Stimulated activated CD8-positive, alpha-beta memory T cell treated with anti-CD3 and anti-CD28 coated beads, Interleukin-12 subunit alpha, Interleukin-12 subunit beta, amount 100 ng/mL, for 24 hours (primary cell): ENCODE measurements around the gene EEFSEC.

Source experiments
- DNase-seq: peaks from one replicate; pipeline ENCODE4 v3.0.0-alpha.2; 2020; ENCODE audit errors: extremely low read depth

Gene EEFSEC

GRCh38 chr3:128334086-128334645 is 180.9 kb downstream of the EEFSEC start:
- no peak for DNase-seq

- no peak for DNase-seq
Observed at GRCh38 chr3:128334766-128335165, 181.5 kb downstream of the EEFSEC start.

GRCh38 chr3:128335621-128336296 is 182.5 kb downstream of the EEFSEC start:
- no peak for DNase-seq

DNA sequence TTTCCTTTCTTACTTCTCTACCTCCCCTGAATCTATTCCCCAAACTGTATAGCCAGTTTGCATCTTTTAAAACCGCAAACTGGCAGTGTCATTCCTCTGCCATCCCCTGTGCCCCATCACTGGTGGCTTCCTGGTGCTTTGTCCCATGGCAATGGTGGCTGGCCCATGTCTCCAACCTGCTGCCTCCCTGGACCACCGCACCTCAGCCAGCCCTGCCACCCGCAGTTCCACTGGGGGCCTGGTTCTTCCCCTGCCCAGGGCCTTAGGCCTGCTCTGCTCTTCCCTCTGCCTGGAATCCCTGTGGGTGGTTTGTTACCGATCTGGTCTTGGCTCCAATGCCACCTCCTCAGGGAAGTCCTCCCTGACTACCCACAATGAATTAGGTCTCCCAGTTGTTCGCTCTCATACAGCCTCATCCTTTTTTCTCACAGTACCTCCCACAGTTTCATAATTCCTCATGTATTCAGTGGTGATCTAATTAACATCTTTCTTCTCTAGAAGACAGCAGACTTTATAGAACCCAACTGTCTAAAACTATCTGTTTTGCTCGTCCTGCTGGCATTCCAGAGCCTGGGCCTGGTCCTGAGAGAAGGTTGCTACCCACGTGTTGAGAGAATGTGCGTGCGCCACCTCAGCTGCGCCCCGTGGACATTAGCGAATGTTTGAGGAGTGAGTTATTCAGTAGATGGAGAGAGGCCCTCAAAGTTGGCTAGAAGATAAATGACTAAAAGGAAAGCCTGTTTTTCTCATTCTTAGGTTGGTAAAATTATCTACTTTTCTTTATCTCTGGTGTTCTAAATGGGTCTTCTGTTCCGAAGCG is 183.3 kb downstream of the EEFSEC start:
- DNase-seq, result no peak

- no peak for DNase-seq
Observed at GRCh38 chr3:128337305-128337704, 184.0 kb downstream of the EEFSEC start.

DNA sequence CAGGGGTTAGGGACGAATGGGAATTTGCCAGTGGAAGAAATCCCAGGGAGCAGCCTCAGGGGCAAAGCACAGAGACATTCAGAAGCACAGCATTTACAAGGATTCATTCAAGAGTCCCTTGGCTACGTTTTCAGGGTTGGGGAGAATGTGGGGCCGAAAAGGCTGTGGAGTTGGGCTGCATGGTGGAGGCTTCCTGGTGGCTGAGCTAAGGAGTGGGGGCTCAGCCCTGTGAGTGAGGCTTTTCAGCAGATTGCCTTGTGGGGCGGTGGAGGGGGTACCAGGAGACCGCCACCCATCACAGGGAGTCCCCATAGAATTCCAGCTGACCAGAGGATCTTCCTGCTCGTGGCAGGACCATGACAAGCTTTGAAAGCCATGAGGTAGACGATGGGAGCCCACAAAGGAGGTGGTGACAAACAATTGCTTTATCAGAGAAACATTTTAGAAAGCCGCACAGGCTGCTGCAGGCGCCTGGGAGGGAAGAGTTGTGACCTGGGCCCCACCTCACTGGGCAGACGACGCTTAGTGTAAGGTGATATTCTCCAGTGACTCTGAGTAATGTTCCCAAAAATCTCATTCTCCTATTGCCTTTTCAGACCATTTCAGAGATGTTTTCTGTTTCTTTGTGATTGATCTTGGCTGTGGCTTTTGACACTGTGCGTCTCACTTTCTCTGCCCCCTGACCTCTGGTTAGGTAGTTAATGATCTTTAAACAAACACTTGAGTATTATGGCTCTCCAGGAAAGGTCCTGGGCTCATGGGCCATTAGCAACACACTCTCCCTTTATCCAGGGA is 185.5 kb downstream of the EEFSEC start:
- no peak for DNase-seq

GRCh38 chr3:128339491-128340012 is 186.3 kb downstream of the EEFSEC start:
- DNase-seq, result no peak

GRCh38 chr3:128340198-128340903 is 187.1 kb downstream of the EEFSEC start:
- no peak for DNase-seq

GRCh38 chr3:128340904-128341555 is 187.7 kb downstream of the EEFSEC start:
- no peak for DNase-seq

DNA sequence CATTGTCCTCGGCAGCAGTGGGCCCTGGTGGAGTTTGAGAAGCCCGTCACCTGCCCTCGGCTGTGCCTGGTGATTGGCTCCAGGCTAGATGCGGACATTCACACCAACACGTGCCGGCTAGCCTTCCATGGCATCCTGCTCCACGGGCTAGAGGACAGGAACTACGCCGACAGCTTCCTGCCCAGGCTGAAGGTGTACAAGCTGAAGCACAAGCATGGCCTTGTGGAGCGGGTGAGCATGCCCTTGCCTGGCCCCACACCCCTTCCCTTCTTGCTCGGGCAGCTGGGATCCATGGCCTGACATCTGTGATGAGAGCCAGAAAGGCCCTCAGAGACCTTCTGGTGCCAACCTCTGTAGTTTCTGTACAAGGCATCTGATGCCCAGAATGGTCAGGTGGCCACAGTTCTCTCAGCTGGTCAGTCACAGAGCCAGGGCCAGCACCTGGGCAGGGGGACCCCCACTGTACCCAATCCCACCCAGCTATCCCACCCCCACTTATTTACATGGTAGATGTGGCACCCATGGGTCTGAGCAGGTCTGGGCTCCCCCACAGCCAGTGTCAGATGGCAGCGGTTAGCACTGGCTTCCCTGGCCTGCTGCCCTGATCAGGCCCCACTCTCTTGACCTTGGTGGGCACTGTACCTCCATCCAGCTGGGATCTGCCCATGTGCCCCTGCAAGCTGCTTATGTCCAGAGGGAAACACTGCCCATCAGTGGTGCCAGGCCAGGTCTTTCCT is 188.5 kb downstream of the EEFSEC start:
- DNase-seq, result no peak

DNA sequence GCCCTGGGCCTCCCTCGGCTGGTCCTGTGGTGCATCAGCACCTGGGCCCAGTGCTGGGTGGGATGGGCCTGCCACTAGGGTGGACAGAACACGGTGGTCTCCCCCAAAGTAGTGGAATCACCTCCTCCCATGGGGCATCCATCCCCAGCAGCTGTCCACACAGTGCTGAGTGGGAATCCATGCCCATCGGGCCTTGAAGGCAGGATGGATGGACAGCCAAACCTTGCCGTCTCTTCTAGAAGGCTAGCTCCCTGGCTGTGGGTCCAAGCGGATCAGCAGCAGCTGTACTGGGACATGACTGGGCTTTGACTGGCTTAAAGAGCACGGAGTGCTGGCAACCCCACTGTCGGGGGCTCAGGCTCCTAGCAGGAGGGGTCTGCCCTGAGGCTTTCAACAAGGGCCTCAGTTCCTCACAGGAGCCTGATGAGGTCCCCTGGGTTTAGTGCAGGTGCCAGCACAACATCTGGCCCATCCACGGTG is 189.5 kb downstream of the EEFSEC start:
- DNase-seq, result no peak

DNA sequence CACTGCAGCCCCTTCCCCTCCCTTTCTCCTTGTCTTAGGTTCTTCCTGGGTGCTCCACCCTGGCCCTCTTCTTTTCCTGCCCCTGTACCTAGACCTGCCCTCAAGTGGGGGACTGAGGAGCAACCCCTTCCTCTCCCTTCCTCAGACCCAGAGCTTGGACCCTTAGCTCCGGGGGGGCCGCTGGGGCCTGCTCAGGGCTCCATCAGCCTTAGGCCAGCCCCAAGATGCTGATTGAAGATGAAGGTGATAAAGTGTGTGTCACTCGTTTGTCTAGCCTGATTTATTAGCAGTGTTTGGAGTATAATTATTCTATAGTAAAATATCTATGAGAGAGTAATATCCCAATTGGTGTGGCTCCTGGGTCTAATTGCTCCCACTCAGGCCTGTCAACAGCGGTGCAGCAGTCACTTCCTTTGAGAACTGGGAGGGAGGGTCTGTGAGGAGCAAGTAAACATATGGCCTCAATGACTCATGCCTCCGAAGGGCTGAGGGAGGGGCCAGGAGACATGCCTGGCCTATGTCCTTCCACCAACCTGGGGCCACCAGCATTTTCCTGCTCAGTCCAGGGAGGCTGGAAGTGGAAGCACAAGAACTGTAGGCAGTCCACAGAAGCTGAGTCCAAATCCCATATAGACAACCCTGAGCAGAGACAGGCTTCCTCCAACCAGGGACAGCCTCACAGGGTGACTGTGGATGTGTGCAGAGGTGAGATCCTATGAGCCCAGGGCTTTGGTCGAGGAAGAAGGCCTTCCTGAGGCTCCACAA is 190.2 kb downstream of the EEFSEC start:
- DNase-seq, result no peak

- DNase-seq, result no peak
Observed at GRCh38 chr3:128344052-128344735, 190.9 kb downstream of the EEFSEC start.

DNA sequence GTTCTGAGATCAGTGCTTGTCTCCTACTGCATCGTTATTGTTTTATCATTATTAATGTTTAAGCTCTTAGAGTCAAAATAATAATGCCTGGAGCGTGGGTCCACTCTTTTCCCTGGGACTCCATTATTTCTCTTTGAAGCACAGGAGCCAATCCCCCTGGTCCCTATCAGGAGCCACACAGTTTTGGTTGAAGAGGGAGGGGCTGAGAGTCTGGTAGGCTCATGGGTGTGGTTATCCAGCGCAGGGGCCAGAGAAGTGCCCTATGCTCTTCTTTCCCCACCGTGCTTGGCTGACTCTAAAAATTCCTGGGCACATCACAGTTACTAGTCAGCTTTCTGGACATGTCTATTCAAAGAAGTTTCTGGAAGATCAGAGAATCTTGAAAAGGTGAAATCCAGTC is 191.9 kb downstream of the EEFSEC start:
- DNase-seq, result no peak

- no peak for DNase-seq
Observed at GRCh38 chr3:128346562-128346961, 193.3 kb downstream of the EEFSEC start.

DNA sequence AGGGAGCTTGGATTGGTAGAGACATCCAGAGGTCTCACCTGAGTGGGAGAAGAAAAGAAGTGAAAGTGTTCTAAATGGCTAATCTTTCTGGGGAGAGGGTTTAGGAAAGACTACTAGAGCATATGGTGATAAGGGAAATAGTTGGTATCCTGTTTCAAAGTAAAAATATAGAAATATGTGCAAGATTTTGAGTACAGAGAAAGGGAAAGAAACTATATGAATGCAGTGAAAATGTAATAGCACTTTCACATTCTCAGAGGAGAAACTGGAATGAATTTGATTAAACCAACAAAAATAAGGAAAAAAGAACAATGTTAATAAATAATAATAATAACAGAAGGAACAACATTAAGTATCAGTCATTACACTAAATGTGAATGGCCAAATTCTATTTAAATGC is 194.0 kb downstream of the EEFSEC start:
- no peak for DNase-seq

DNA sequence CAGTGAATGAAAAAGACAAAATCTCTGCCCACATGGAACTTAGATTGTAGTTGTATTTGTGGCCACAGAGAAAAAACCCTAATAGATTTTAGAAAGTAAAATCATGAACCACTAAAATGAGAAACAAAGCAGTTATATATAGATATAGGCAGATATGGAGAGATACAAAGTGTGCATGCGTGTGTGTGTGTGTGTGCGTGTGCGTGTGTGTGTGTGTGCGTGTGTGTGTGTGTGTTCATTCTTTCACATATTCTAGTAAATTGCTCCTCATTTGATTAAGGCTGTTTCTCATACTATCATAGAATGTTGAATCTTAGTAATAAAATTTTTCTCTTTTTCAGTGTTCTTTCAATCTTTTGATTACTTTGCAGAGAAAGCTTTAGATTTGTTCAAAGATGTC is 194.8 kb downstream of the EEFSEC start:
- no peak for DNase-seq

DNA sequence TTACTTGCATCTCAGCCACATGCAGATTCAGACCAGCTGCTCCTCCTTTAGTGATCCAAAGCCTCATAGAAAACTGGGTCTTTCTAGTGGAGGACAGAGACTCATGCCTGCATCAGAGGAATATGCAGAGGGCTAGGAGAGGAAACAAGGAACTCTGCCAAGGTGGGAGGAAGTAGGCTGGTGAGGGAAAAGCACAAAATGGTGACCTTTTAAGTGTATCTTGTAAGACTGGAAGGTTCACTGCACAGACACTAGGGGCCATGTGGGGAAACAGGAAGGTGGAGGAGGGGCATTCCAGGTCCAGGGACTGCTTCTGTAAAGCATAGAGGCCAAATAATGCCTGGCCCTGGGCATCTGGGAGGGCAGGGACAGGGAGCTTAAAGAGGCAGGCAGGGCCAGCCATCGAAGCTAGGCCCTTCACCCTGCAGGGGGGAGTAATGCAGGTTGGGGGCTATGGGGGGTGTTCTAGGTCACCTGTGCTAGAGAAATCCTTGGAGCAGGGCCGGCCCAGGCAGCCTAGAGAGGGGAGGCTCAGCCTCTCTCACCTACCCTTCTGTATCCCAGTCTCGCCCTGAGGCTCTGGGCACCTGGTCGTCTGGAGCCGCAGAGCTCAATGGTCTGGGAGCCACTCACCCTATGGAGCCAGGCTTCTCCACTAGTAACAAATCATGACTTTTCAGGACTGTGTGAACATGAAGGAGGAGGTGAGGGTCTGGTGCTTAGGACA is 195.7 kb downstream of the EEFSEC start:
- no peak for DNase-seq
